Endothelial cell (in vitro differentiated cells): ENCODE results near the gene EVL. TPM values are rescaled to one million over a fixed set of nuclear protein-coding genes. Genes with fewer than 3 reads are reported as not detected.

Experiments
- DNase-seq: peaks from one replicate; pipeline ENCODE4 v3.0.0; 2021; ENCODE audit warnings: low spot score
- H3K27ac Mint-ChIP-seq: one replicate; pipeline ENCODE4 v1.8.0; 2021; ENCODE audit warnings: mixed read lengths, inconsistent platforms; ENCODE audit not compliant: unreplicated experiment
- H3K27me3 Mint-ChIP-seq: one replicate; pipeline ENCODE4 v1.8.0; 2021; ENCODE audit warnings: mild to moderate bottlenecking, moderate library complexity, mixed read lengths, inconsistent platforms; ENCODE audit not compliant: unreplicated experiment
- H3K36me3 Mint-ChIP-seq: one replicate; pipeline ENCODE4 v1.8.0; 2021; ENCODE audit warnings: mild to moderate bottlenecking, low read depth, mixed read lengths, inconsistent platforms; ENCODE audit not compliant: unreplicated experiment
- H3K4me1 Mint-ChIP-seq: one replicate; pipeline ENCODE4 v1.8.0; 2021; ENCODE audit warnings: mild to moderate bottlenecking, mixed read lengths, inconsistent platforms; ENCODE audit not compliant: unreplicated experiment
- H3K4me3 Mint-ChIP-seq: one replicate; pipeline ENCODE4 v1.8.0; 2021; ENCODE audit warnings: mild to moderate bottlenecking, mixed read lengths, inconsistent platforms; ENCODE audit not compliant: unreplicated experiment
- H3K9me3 Mint-ChIP-seq: one replicate; pipeline ENCODE4 v1.8.0; 2021; ENCODE audit warnings: mixed read lengths, inconsistent platforms; ENCODE audit not compliant: unreplicated experiment
- total RNA-seq: library from RNA; stranded (reverse); fragmentation: NEBNext Ultra II Directional; extraction: Animal tissue kit (Norgen Biotek cat#: 25700); gene quantifications from one replicate; pipeline ENCODE4 v1.2.1, GENCODE V29; 2021; ENCODE audit not compliant: unreplicated experiment
- TF ChIP-seq, protein P1 (sequence below): fragments of 200-600 bp; sonication (generic); IDR thresholded peaks from one replicate; pipeline ENCODE4 v1.5.0; 2021; ENCODE audit warnings: antibody characterized with exemption; ENCODE audit not compliant: unreplicated experiment

The EVL gene
- total RNA-seq, 1 donor from 2014 or later: 142 TPM

- Mint-ChIP-seq H3K4me3 (no peak overlapping the region), H3K4me1 (no peaks in the 10 kb centered on the region), H3K27me3 (no peaks in the 10 kb centered on the region), H3K9me3 (no peaks in the 10 kb centered on the region), H3K27ac (no peak overlapping the region), H3K36me3 (no peaks in the 10 kb centered on the region)
- TF ChIP-seq, protein P1, sequence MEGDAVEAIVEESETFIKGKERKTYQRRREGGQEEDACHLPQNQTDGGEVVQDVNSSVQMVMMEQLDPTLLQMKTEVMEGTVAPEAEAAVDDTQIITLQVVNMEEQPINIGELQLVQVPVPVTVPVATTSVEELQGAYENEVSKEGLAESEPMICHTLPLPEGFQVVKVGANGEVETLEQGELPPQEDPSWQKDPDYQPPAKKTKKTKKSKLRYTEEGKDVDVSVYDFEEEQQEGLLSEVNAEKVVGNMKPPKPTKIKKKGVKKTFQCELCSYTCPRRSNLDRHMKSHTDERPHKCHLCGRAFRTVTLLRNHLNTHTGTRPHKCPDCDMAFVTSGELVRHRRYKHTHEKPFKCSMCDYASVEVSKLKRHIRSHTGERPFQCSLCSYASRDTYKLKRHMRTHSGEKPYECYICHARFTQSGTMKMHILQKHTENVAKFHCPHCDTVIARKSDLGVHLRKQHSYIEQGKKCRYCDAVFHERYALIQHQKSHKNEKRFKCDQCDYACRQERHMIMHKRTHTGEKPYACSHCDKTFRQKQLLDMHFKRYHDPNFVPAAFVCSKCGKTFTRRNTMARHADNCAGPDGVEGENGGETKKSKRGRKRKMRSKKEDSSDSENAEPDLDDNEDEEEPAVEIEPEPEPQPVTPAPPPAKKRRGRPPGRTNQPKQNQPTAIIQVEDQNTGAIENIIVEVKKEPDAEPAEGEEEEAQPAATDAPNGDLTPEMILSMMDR: no peak
- DNase-seq: no peak
Measured at GRCh38 chr14:100187247-100187833, 122.1 kb downstream of the EVL start.

- Mint-ChIP-seq H3K4me1 (peaks cover 4% of the 10 kb centered on the region), H3K36me3 (no peaks in the 10 kb centered on the region), H3K9me3 (no peaks in the 10 kb centered on the region), H3K27me3 (peaks cover 4% of the 10 kb centered on the region), H3K4me3 (no peak overlapping the region), H3K27ac (no peak overlapping the region)
- TF ChIP-seq, protein P1: no peak
- no peak for DNase-seq
Measured at GRCh38 chr14:100188392-100189030, 123.3 kb downstream of the EVL start.

DNA sequence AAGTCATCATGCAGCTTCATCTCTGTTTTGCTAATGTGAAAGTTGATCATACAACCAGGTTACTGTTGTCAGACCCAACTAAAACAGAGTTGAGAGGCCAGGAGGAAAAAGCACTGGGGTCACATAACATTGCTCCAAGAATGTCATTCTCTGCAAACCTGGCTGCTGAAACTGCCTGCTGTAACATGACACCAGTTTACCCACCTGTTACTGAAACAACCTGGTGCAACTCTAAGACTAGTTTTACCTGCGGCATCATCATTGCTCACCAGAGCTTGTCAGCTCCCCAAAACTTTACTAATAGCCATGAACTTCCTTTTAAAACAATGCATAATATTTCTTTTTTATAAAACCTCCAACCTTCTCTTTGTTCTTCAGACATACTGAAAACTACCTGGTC lies 124.9 kb downstream of the EVL start:
- H3K9me3 Mint-ChIP-seq: no peaks in the 10 kb centered on the region
- H3K27ac Mint-ChIP-seq: no peak overlapping the region
- H3K27me3 Mint-ChIP-seq: peaks cover 9% of the 10 kb centered on the region
- TF ChIP-seq, protein P1: no peak
- no peaks in the 10 kb centered on the region for H3K36me3 Mint-ChIP-seq
- H3K4me1 Mint-ChIP-seq: peaks cover 4% of the 10 kb centered on the region
- no peak for DNase-seq
- H3K4me3 Mint-ChIP-seq: no peak overlapping the region

- H3K4me3 Mint-ChIP-seq: no peak overlapping the region
- H3K36me3 Mint-ChIP-seq: no peaks in the 10 kb centered on the region
- no peak for DNase-seq
- TF ChIP-seq, protein P1: no peak
- no peak overlapping the region for H3K27ac Mint-ChIP-seq
- peaks cover 4% of the 10 kb centered on the region for H3K4me1 Mint-ChIP-seq
- H3K9me3 Mint-ChIP-seq: no peaks in the 10 kb centered on the region
- peaks cover 9% of the 10 kb centered on the region for H3K27me3 Mint-ChIP-seq
Measured at GRCh38 chr14:100191584-100192249, 126.5 kb downstream of the EVL start.

GRCh38 chr14:100192250-100192671 lies 127.0 kb downstream of the EVL start:
- H3K4me1 Mint-ChIP-seq: peaks cover 4% of the 10 kb centered on the region
- H3K36me3 Mint-ChIP-seq: no peaks in the 10 kb centered on the region
- no peak overlapping the region for H3K4me3 Mint-ChIP-seq
- H3K9me3 Mint-ChIP-seq: no peaks in the 10 kb centered on the region
- peaks cover 9% of the 10 kb centered on the region for H3K27me3 Mint-ChIP-seq
- H3K27ac Mint-ChIP-seq: no peak overlapping the region
- no peak for DNase-seq
- TF ChIP-seq, protein P1: no peak
